PC-3 (cell line): ENCODE data around the gene FAU.

Experiments used
- CTCF ChIP-seq: fragments of 300-600 bp; sonication (generic); conservative IDR thresholded peaks from 2 replicates; pipeline ENCODE4 v1.5.1; 2017; ENCODE audit warnings: antibody characterized with exemption, low read depth, mild to moderate bottlenecking, low read length
- EZH2 ChIP-seq: fragments of 300-600 bp; sonication (generic); IDR thresholded peaks from one replicate; pipeline ENCODE4 v1.6.1; 2017; ENCODE audit warnings: antibody characterized with exemption, mild to moderate bottlenecking, low read length; ENCODE audit not compliant: unreplicated experiment
- EZH2phosphoT487 ChIP-seq: fragments of 300-600 bp; sonication (generic); IDR thresholded peaks from 2 replicates; pipeline ENCODE4 v1.6.1; 2018; ENCODE audit warnings: mild to moderate bottlenecking, antibody characterized with exemption, low read length, borderline replicate concordance

- no peak for TF ChIP-seq CTCF
- no peak for TF ChIP-seq EZH2
- TF ChIP-seq EZH2phosphoT487: no peak
These were observed 17.3 kb downstream of the FAU start for GRCh38 chr11:65104628-65105027.
